CD1c-positive myeloid dendritic cell (primary cell): ENCODE measurements around the gene TTLL11.

Experiments used
- DNase-seq: peaks from one replicate; pipeline ENCODE4 v3.0.0-alpha.2; 2016; ENCODE audit errors: extremely low spot score

The TTLL11 gene

DNA sequence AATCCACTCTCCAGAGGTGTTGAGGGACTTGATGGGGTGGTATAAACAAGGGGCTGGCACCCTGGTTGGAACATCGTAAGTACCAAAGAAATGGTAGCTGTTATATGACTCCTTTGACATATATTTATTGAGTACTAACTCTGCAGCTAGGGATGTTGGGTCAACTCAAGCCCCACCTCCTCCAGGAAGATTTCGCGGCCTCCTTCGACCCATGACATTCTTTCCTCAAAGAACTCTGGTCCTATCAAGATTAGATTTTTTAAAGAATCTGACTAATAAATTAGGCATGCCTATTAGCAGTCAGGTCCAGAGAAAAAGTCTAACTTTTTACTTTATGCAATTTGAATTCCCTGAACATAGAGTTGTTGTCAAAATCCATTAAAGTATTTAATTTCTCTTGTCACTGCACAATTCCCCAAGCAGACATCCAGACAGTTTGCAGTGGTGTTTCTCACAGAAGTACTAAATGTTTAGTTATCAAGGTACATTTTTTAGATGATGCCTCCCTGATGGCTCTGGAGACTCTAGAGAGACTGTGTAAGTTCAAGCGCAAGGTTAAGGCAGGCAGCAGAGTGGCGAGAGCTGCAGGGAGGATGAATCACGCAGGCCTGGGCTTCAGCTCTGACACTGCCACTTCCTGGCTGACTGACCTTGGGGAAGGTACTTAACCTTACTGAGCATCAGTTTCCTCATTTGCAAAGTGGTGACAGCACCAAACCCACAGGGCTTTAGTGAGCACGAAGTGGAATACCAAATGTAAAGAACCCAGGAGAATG, 209.6 kb downstream of the TTLL11 start:
- DNase-seq = no peak

DNA sequence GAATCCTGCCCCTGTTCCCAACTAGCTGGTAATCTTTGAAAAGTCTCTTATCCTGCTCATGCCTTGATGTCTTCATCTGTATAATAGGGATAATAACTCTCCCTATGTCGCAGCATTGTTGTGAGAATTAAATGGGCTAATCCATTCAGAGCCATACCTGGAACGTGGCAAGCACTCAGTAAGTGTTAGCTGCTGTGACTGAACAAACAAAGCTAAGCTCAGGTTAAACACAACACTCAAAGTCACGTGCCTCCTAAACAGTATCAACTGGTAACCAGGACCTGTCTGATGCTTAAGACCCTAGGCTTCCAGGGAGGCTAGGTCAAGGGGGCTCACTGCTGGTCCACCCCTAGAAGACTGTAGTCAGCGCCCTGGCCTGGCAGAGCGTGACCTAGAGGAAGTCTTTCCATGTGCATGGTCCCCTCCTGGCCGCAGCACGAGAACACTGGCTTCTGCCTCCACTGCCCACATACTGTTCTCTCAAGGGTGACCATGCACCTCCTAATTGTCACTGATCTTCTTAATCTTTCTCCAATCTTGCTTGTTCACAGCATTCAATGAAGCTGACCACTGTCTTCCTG, 211.1 kb downstream of the TTLL11 start:
- DNase-seq = no peak

DNA sequence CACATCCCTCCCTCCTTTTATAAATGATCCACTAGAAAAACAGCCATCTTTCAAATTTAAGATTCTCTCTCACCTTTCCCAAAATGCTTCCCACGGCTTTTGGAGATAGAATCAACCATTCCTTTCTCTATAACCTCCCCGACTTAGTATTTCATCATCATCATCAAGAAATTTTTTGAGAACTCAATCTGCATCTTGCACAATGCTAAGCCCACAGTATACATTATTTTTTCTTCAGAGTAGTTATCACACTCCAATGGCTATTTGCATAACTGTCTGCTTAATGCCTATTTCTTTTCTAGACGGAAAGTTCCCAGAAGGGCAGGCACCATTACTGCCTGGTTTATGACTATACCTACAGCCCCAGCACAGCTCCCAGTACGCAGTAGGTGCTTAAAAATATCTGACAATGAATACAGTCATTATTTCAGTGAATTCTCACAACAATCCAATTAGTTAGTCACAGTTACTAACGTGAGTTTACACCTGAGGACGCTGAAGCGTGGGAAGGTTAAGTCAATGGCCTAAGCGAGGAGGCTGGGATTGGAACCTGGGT, 212.7 kb downstream of the TTLL11 start:
- DNase-seq = no peak

DNA sequence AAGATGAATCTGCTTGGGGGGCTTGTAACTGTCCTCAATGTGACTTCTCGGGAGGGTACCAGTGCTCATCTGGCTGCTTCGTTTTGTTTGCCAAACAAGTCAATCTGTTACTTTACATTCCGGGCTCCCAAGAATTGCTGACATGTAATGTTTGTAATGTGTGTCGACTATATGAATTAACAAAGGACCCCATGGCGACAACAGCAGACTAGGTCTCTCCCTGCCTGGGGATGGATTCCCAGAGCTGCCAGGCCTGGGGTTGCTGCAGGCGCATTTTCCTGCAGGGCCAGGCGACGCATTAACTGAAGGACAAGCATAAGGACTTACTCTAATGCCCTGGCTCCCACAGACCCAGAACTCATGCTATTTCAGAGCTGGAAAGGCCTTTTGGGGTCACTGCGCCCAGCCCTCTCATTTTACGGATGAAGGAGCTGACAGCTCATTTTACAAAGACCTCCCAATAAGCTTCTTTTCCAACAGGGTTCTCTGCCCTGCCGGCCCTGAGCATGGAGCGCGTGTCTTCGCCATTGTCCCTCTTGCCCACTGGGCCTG, 214.8 kb downstream of the TTLL11 start:
- DNase-seq = no peak

DNA sequence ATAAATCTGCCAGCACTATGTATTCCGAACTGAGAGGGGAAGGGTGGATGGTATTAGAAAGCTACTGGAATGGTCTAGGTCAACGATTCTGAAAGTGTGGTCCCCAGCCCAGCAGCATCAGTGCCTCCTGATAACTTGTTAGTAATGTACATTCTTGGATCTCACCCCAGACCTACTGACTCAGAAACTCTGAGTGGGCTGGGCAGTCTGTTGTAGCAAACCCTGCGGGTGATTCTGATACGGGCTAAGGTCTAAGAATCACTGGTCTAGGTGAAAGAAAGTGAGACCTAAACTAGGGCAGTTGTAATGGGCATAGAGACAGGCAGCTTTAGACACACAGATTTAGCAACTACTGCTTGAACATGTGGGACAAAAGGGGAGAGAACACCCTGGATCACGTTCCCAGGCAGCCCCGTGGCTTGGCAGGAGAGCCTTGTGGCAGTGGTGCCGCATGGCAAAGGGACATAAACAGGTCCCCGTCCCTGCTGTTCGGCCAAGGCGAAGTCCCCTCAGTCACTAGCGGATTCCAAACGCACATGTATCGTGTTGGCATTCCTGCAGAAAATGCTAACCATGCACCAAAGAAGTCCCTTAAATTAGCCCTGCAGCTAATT, 216.3 kb downstream of the TTLL11 start:
- no peak for DNase-seq

DNA sequence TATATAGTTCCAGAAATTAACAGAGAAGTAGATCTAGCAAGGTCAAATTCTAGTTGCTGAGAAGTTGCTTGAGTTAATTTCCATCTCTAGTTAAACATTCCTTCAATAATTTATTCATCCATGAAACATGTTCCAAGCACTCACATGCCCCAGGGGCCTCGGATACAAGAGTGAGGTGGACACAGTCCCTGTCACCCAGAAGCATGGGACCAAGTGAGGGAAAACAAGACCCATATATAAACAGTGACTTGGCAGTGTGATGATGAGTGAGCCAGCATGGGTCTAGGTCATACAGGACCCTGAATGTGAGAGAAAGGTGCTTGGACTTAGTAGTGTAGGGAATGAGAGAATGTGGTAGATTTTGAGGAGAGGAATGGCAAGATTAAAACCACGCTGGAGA, 216.9 kb downstream of the TTLL11 start:
- no peak for DNase-seq

DNA sequence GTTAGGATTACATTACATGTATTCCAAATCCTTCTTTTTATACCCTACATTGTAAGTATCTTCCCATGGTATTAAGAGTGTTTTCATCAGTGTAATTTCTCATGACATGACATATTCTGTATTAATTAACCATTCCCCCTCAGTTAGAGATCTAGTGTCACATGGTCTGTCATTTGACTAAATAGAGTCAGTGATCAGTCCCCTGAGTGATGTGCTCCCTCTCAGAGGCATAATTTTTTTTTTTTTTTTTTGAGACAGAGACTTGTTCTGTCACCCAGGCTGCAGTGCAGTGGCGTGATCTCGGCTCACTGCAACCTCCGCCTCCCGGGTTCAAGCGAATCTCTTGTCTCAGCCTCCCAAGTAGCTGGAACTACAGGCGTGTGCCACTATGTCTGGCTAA, 218.6 kb downstream of the TTLL11 start:
- no peak for DNase-seq

DNA sequence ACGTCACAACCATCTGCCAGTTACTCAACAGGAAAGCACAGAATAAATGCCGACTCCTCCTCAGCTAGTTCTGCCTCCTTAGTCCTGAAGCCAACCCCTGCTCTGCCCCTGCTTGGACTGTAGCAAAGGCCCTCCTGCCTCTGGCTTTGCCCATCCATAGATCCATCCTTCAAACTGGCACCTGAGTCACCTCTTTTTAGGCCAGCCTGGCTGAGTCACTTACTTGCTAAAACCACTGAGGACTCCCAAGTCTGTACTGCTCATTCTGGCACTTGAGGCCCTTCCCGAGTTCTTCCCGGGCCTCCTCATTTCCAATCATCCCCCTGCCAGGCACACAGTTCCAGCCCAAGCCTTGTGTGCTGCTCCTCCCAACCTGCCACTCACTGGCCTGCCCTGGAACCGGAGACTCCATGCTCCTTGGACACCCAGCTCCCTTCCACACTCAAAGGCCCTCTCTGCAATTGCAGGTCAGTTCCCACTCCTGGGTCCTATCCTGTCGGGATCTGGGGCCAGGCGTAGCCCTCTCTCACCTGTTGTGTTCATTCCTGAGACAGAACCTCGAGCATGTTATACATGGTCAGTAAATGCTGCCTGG, 221.6 kb downstream of the TTLL11 start:
- no peak for DNase-seq

DNA sequence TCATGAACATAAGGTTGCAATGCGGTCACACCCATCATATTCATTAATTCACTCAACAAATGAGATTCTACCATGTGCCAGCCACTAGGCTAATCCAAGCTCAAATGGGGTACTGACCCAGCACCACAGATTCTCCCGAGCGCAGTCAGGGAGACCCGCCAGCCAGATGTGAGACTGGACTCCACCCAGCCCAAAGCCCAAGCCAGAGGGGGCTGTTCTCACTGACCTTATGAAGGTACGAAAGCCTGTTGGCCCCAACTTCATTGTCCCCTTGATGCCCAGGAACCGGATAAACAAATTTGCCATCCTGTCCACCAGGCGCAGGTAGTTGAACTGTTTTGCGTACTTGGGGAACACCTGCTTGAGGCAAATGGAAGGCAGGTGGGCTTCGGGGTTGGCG, 222.8 kb downstream of the TTLL11 start:
- DNase-seq = no peak

DNA sequence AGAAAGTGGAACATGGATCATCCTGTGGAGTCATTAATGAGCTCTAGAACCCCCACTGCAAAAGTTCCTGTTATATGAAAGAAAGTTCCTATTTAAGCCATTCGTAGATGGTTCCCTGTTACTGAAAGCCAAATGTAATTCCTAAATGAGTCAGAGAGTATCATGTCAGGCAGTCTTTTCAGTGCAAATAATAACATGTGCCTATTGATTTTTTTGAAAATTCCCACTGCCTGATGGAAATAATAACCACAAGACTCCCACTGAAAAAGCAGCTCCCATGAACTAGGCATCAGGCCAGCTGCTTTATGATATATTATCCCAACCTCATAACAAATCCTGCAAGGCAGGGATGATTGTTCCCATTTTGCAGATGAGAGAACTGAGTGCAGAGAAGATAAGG, 224.5 kb downstream of the TTLL11 start:
- DNase-seq = no peak

DNA sequence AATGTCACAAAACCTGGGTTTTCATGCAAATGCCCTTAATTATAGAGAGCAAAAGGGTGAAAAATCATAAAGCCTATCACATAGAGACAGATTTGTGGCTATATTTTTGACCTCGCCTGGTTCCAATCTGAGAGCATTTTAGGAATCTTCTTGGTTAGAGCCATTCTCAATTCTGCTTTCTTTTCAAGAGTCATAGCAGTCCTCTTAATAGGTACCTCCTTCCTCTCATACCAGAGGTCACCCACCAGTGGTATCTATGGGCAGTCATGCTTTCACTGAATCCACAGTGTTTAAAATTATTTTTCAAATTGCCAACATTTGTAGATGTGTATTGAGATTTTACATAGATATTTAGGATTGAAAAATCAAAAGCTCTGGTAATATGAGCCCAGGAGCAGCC, 226.2 kb downstream of the TTLL11 start:
- DNase-seq = no peak

DNA sequence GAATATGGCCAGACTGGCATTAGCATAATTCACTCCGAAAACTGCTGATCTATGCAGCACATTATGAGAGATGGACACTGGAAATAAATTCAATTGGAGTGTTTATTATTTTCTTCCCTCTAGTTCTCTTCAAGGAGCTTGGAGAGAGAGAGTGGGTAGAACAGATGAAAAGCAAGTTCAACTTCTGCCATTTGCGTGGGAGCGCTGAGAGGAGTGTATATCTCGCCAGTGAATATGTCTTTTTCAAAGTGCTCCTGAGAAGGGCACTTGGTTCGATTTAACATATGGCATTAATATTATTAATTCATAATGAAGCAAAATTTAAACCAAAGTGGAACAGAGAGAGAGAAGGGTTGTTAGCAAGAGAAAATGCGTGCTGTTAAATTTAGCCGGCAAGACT, 227.2 kb downstream of the TTLL11 start:
- DNase-seq = no peak

DNA sequence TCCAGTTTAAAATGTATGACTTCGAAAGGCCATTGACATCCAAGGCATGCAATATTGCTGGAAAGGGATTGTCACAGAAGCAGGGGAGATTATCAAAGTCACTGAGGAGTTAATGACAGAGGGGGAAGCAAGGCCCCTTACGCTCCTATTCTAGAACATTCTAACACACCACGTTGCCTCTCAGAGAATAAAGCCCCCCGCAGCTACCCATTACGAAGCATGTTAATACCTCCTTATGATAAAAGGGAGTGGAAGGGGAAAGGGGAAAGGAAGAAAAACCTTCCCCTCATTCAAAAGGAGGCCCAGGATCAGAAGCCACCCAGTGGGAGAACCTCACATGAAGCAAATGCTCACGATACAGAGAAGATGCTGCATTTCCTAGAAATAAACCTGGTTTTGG, 228.0 kb downstream of the TTLL11 start:
- no peak for DNase-seq

DNA sequence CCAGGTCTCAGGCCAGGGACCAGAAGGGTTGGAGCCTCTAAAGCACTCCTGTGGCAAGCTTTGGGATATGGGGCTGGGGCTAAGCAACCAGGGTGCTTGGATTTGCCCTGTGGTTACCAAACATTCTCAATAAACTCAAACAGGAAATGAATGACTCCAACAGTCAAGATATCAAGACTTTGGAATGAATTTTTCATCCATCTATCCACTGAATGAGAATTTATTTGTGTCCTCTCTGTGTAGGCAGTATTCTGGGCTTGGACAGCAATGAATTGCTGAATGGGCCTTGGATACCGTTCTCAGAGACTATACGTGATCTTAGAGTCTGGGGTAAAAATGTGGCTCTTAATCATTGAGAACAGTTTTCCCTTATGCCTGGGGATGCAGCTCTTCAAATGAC, 229.2 kb downstream of the TTLL11 start:
- DNase-seq = no peak

DNA sequence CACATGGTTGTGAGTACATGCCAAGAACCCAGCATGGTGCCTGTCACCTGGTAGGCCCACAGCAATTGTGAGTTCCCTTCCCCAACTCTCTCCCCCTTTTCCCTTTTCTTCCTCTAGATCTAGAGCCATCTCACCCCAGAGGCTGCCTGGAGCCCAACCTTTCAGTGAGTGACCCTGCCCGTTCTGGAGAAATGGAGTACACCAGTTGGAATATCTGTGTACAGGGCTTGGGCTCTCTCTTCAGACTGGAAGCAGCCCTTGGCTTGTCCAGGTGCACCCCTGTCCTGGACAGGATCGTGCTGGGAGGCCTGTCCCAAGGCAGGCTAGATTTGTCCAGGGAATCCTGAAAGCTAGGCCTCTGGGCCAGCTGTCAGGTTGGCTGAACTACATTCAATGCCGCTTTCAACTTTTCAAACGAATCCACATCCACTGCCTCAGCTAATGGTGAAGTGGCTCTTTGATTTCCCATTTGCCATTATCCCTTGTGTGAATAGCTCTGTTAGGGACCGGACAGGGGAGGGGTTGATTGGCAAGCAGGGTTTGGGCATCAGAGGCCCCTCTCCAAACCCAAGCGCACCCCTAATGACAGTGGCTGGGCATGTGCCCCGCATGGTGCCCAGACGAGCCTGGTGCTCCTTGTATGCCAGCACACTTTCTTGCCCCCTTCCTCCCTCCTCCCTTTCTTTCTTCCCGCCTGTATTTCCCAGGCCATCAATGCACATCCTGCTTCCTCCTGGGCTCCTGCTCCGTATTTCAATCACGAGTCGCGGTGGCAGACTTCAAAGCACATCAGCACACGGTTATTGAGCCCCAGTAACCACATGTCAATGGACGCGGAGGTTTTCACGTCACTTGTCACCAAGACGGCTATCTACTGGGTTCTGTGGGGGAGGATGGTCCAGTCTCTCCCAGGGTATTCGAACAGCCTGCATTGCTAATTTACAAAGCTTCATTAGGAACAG, 230.5 kb downstream of the TTLL11 start:
- no peak for DNase-seq

DNA sequence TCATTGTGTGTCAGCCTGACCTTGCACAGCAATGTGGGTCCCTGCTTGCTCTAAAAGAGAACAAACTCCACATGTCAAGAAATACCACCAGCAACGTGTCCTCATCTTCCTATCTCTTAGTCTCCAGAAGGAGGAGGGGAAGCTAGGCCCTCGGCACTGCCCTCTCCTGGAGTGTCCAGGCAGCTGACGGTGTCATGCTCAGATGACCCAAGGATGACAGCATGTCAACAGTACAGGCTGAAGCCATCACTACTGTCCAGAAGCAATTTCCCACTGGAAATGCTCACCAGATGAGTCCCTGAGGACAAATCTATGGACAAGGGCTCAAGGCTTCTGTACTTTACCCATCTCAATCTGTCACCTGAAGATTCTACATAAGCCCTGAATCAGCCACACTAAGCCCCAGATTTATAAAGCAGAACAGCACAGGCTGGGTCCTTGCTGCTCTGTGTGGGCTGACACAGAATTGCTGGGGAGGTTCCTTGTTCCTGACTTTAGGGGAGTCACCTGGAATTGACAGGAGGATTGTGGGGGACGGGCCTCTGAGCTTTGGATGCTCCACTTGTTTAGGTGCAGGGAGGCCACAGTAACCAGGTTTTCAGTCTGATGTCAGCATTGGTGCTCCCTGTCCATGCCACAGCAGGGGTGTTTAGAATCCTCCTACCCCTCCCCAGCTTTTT, 231.5 kb downstream of the TTLL11 start:
- DNase-seq = no peak

DNA sequence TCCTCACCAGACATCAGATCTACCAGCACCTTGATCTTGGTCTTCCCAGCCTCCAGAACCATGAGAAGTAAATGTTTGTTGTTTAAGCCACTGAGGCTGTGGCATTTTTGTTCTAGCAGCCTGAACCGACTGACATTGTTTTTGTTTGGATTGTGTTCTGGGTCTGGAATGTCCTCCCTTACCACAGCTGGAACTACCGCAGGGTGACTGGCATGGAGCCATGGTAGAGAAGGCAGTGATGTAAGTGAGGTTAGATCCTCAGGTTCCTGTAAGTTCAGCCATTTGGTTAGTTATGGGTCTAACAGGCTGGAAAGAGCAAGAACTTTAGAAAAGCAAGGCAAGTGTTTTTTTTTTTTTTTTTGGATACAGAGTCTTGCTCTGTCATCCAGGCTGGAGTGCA, 232.4 kb downstream of the TTLL11 start:
- no peak for DNase-seq

DNA sequence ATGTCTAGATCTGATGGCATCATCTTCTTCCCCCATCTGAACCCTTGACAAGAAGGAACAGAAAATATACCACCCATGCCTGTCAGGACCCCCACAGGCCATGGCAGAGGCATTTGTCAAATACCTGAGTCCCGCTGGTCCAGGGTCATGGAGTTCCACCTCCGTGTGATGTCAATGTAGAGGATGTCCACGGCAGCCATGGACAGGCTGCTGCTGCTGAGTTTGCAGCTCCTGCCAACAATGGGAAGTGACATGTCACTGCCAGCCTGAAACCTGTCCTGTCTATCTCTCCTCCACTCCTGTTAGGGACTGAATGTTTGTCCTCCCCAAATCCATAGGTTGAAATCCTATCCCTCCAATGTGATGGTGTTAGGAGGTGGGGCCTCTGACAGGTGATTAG, 232.9 kb downstream of the TTLL11 start:
- no peak for DNase-seq

DNA sequence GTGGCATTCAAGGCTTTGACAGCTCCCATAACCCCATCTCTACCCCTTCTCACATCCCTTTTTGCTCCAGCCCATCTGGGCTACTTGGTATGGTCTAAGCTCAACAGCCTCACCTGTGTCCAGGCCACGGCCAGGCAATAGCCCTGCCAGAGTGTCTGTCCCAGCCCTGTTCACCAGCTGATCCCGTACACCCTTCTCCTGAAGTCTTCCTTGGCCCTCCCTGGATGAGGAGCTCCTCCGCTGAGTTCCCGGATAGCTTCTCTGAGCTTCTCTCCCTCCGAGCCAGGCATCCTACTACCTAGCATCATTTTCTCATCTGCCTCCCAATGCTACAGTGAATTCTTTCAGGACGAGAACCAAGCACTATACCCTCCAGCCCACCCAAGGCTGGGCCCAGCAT, 233.5 kb downstream of the TTLL11 start:
- no peak for DNase-seq

DNA sequence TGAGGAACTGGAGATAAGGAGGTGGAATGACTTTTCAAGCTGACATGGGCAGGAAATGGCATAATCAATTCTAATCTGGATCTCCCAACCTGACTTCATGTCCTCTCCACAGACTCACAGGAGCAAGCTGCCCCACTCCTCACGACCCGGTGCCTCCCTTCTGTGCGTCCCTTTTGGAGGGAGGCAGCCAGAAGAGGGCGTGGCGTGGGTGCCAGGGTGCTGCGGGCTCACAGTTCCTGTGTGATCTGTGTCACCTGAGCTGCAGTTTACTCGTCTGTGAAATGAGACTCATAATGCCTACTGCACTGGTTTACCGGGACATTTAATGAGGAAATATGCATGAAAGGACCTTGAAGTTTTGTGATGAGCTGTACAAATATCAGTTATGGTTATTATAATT, 234.3 kb downstream of the TTLL11 start:
- no peak for DNase-seq

DNA sequence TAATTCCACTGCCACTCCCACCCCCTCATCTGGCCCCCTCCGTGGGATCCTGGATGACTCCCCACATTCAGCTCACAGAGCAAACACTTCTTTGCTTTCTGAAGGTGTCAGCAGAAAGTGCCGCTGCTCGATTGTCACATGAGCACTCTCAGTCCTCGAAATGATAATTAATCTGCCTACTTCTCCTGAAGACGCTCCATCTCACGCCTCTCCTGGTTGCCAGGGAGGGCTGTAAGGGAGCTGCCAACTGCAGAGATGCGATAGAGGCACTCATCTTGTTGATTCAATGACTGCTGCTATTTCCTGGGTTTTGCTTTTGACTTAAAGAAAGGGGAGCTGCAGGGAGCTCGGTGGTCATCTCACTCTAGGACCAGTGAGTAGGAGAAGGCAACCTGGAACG, 235.2 kb downstream of the TTLL11 start:
- no peak for DNase-seq
